ENCODE results near the gene TEFM. TPM values are rescaled to one million over a fixed set of nuclear protein-coding genes. Genes with fewer than 3 reads are reported as not detected.

TEFM gene, protein sequence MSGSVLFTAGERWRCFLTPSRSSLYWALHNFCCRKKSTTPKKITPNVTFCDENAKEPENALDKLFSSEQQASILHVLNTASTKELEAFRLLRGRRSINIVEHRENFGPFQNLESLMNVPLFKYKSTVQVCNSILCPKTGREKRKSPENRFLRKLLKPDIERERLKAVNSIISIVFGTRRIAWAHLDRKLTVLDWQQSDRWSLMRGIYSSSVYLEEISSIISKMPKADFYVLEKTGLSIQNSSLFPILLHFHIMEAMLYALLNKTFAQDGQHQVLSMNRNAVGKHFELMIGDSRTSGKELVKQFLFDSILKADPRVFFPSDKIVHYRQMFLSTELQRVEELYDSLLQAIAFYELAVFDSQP
- total RNA-seq (18.3 and 19.2 TPM in 2 replicates), polyA plus RNA-seq (14.2 and 21.3 TPM in 2 replicates)

DNA sequence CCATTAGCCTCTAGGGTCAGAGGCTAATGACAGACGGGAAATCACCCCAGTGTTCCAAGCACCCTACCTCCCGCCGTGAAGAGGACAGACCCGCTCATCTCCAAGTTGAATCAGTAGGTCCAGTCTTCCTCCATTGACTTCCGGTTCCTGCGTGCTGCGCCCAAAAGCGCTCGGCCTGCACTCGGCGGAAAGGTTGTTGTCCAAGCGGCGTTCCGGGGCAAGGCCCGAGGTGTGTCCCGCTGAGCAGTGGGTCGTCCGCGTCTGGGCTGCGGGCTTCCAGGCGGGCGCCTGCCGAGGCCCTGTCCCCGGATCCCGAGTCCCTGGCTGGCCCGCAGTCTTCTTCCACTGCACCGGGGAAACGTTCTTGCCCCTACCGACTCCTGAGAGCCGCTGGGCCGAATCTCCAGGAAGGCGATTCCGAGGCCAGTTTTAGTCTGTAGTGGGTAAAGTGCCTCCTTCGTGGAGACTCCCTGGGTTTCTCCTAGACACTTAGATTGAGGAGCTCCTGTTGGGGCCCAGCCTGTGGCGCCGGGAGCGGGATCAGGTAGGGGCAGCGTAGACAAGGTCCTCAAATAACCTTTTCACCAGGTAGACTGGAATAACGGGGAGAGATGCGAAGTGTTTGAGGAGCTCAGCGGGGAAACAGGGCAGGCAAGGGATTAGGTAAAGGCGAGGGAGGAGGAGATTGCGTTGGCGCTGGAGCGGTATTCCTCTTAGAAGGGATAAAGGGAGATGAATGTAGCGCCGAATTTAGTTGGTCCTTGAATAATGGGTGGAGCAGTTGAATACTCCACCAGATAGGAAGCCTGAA is at the start of gene TEFM:
Gene TEFM, minus strand, starts transcription at position 138 of the 811 bp plus-strand sequence. Its CDS starts 40 bp downstream, at position 98.
- H4K20me1 ChIP-seq (ENCODE audit: insufficient read depth, poor library complexity, severe bottlenecking), result no peaks in the 10 kb centered on the region
- peak within 1 kb of the TSS; percentile 94 for H3K27ac ChIP-seq
- peak within 1 kb of the TSS; percentile 86 for H3K4me3 ChIP-seq
- peaks cover 41% of the 10 kb centered on the region for H3K79me2 ChIP-seq
- peak within 1 kb of the TSS; percentile 98 for H2AFZ ChIP-seq
- peak within 1 kb of the TSS; percentile 87 for H3K4me2 ChIP-seq
- DNase-seq (ENCODE audit: low spot score), result peak; percentile 91
- TF ChIP-seq EZH2 (IDR thresholded peaks at IDR 0.05; ENCODE audit: borderline replicate concordance) (no peak), EZH2phosphoT487 (IDR thresholded peaks at IDR 0.05; ENCODE audit: low read depth, severe bottlenecking, unreplicated experiment) (no peak)
- TF ChIP-seq, protein P1, sequence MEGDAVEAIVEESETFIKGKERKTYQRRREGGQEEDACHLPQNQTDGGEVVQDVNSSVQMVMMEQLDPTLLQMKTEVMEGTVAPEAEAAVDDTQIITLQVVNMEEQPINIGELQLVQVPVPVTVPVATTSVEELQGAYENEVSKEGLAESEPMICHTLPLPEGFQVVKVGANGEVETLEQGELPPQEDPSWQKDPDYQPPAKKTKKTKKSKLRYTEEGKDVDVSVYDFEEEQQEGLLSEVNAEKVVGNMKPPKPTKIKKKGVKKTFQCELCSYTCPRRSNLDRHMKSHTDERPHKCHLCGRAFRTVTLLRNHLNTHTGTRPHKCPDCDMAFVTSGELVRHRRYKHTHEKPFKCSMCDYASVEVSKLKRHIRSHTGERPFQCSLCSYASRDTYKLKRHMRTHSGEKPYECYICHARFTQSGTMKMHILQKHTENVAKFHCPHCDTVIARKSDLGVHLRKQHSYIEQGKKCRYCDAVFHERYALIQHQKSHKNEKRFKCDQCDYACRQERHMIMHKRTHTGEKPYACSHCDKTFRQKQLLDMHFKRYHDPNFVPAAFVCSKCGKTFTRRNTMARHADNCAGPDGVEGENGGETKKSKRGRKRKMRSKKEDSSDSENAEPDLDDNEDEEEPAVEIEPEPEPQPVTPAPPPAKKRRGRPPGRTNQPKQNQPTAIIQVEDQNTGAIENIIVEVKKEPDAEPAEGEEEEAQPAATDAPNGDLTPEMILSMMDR (IDR thresholded peaks at IDR 0.05; ENCODE audit: poor library complexity), result no peak
- no peaks in the 10 kb centered on the region for H3K27me3 ChIP-seq
- H3K9me3 ChIP-seq (ENCODE audit: low read depth), result no peaks in the 10 kb centered on the region
- H3K36me3 ChIP-seq (replicated peaks; ENCODE audit: insufficient read depth, low read depth), result no peaks in the 10 kb centered on the region
- WGBS (ENCODE audit: low lambda C conversion rate, missing lambda C conversion rate), result under 1% methylated on average over 47 of the region's 47 CpGs
- no peaks in the 10 kb centered on the region for H3K9me2 ChIP-seq (replicated peaks; ENCODE audit: insufficient read depth)
- H3K4me1 ChIP-seq (ENCODE audit: insufficient read depth), result peaks cover 5% of the 10 kb centered on the region

DNA sequence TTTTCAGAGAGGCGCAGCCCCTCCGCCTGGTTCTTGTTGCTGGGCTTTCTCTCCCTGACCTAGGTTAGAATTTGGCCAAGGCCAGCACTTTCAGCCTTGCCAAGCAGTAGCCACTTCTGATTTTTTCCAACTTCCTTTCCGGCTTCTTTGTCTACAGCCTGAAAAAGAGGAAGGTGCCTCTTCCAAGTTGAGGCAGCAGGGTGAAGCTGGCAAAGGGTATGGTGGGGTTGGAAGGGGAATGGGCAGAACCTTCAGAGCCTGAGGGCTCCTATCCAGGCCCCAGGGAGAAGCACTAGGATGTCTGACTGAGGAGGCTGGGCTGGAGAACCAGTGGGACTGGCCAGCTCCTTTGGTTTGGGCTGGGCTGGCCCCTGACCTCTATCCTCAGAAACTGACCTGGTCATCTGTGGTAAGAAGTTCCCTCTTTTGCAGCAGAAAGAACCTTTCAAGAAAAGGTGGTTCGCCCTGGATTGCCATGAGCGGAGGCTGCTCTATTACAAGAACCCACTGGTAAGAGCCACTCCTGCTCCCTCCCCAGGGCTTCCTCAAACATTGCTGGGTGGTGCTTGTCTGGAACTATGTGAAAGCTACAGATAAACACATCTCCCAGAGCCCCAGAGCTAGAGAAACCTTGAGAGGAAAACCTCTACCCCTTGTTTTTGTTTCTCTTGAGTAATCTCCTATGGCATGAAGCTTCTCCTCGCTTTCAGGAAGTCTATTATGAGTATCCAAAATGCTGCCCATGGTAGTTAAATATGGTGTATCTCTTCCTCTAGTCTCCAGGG is 48.2 kb upstream of the TEFM start:
- no peaks in the 10 kb centered on the region for H3K79me2 ChIP-seq
- no peaks in the 10 kb centered on the region for H3K9me3 ChIP-seq (ENCODE audit: low read depth)
- no peaks in the 10 kb centered on the region for H3K4me1 ChIP-seq (ENCODE audit: insufficient read depth)
- no peak overlapping the region for H2AFZ ChIP-seq
- H3K27ac ChIP-seq, result no peak overlapping the region
- H3K4me3 ChIP-seq, result no peak overlapping the region
- H3K4me2 ChIP-seq, result no peak overlapping the region
- no peaks in the 10 kb centered on the region for H3K36me3 ChIP-seq (replicated peaks; ENCODE audit: insufficient read depth, low read depth)
- no peaks in the 10 kb centered on the region for H4K20me1 ChIP-seq (ENCODE audit: insufficient read depth, poor library complexity, severe bottlenecking)
- H3K27me3 ChIP-seq, result no peaks in the 10 kb centered on the region
- TF ChIP-seq, protein P1 (IDR thresholded peaks at IDR 0.05; ENCODE audit: poor library complexity), result no peak
- TF ChIP-seq EZH2 (IDR thresholded peaks at IDR 0.05; ENCODE audit: borderline replicate concordance), result no peak
- WGBS (ENCODE audit: low lambda C conversion rate, missing lambda C conversion rate), result 89% methylated on average over 6 of the region's 6 CpGs
- no peaks in the 10 kb centered on the region for H3K9me2 ChIP-seq (replicated peaks; ENCODE audit: insufficient read depth)
- no peak for DNase-seq (ENCODE audit: low spot score)

DNA sequence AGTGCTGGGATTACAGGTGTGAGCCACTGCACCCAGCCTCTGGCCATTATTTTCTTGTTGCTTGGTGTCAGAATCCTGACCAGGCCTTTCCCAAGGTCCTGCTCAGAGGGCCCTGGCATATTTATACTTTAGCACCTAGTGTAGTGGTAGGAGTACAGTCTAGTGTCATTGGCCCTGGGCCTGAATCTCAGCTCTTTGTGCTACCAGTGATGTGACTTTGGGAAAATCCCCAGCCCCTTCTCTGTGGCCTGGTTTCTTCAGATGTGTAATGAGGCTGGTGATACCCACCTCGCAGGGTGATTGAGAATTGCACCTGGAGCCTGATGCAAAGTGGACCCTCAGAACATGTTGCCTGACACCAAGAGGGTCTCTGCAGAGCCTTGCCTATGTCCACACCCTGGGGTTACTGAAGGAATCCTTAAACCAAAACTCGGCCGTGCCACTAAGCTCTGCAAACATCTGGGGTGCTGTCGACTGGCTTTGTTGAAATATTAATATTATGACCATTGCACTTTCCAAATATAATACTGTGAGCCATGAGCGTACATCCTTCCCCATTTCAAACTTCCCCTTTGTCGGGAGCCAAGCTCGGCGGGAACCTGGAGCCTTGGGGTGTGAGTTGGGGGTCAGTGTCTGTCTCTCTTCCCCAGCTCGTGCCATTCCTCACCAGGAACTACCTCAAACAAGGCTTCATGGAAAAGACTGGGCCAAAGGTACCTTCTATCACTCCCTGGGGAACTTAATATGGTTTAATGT is 46.8 kb upstream of the TEFM start:
- Histone ChIP-seq H3K79me2 (no peaks in the 10 kb centered on the region), H3K27ac (no peak overlapping the region), H3K4me1 (ENCODE audit: insufficient read depth) (no peaks in the 10 kb centered on the region), H3K27me3 (no peaks in the 10 kb centered on the region), H3K9me3 (ENCODE audit: low read depth) (no peaks in the 10 kb centered on the region), H3K9me2 (replicated peaks; ENCODE audit: insufficient read depth) (no peaks in the 10 kb centered on the region), H3K4me2 (no peak overlapping the region), H3K4me3 (no peak overlapping the region), H2AFZ (no peak overlapping the region), H4K20me1 (ENCODE audit: insufficient read depth, poor library complexity, severe bottlenecking) (no peaks in the 10 kb centered on the region), H3K36me3 (replicated peaks; ENCODE audit: insufficient read depth, low read depth) (no peaks in the 10 kb centered on the region)
- no peak for DNase-seq (ENCODE audit: low spot score)
- WGBS (ENCODE audit: low lambda C conversion rate, missing lambda C conversion rate), result 97% methylated on average over 9 of the region's 9 CpGs
- TF ChIP-seq EZH2phosphoT487 (IDR thresholded peaks at IDR 0.05; ENCODE audit: low read depth, severe bottlenecking, unreplicated experiment), result no peak
- no peak for TF ChIP-seq EZH2 (IDR thresholded peaks at IDR 0.05; ENCODE audit: borderline replicate concordance)
- TF ChIP-seq, protein P1 (IDR thresholded peaks at IDR 0.05; ENCODE audit: poor library complexity), result no peak

Data from hepatocyte (in vitro differentiated cells).